Tibial artery (tissue), 4 donors: ENCODE results near the gene NBDY.

Experiments used
- DNase-seq, 2 donors: peaks; one replicate each; pipeline ENCODE4 v3.0.0-alpha.2; 2019
- H3K27ac ChIP-seq, 2 donors: fragments of 200-600 bp; sonication (generic) in 1 of 2; 1 replicate in 1 of 2; 2 replicates in 1 of 2; pipeline ENCODE4 v1.5.1; 2018 to 2019; ENCODE audit warnings: mild to moderate bottlenecking in 1 of 2
- H3K27me3 ChIP-seq, 2 donors: fragments of 200-600 bp; sonication (generic) in 1 of 2; one replicate each; pipeline versions ENCODE4 v1.5.1 to v1.6.0; 2016 to 2019
- H3K36me3 ChIP-seq, 3 donors: fragments of 200-600 bp; sonication (generic) in 2 of 3; one replicate each; pipeline ENCODE4 v1.5.1; 2016 to 2019; ENCODE audit warnings: mild to moderate bottlenecking in 2 of 3
- H3K4me1 ChIP-seq, 4 donors: fragments of 200-600 bp; sonication (generic) in 2 of 4; 1 replicate in 3 of 4; 2 replicates in 1 of 4; pipeline ENCODE4 v1.5.1; 2016 to 2019
- H3K4me3 ChIP-seq, 2 donors: fragments of 200-600 bp; sonication (generic) in 1 of 2; 1 replicate in 1 of 2; 2 replicates in 1 of 2; pipeline ENCODE4 v1.5.1; 2018 to 2019; ENCODE audit warnings: mild to moderate bottlenecking in 2 of 2
- H3K9me3 ChIP-seq, 3 donors: fragments of 200-600 bp; sonication (generic) in 1 of 3; one replicate each; pipeline ENCODE4 v1.5.1; 2016 to 2019
- CTCF ChIP-seq, 2 experiments: fragments of 200-600 bp in 1 of 2; fragments of 450-650 bp in 1 of 2; IDR thresholded peaks; one replicate each; pipeline ENCODE4 v1.5.1; 2017 to 2019; ENCODE audit warnings: antibody characterized with exemption in 2 of 2, mild to moderate bottlenecking in 1 of 2, moderate library complexity in 1 of 2
- intact Hi-C: fragments of 100-400 bp; cut with DNase I; formaldehyde crosslinking; loops from one replicate; pipeline ENCODE4 v1.15.0; 2023; ENCODE audit warnings: low total_unique reads

NBDY gene

GRCh38 chrX:56797574-56798338, 68.7 kb downstream of the NBDY start:
- DNase-seq: no peak
- no peaks in the 10 kb centered on the region for H3K9me3 ChIP-seq

GRCh38 chrX:56798339-56798711, 69.3 kb downstream of the NBDY start:
- H3K36me3 ChIP-seq: peaks cover 0 to 4% (median 0%) of the 10 kb centered on the region in 3 donors
- no peak for TF ChIP-seq CTCF (IDR thresholded peaks at IDR 0.05)
- H3K9me3 ChIP-seq: no peaks in the 10 kb centered on the region
- H3K4me3 ChIP-seq: no peak overlapping the region
- intact Hi-C loops: no loop called here
- no peak overlapping the region for H3K27ac ChIP-seq
- H3K27me3 ChIP-seq: no peaks in the 10 kb centered on the region
- H3K4me1 ChIP-seq: peaks cover 0 to 34% (median 0%) of the 10 kb centered on the region in 4 donors
- DNase-seq: no peak

More at GRCh38 chrX:56797574-56798338, 68.7 kb downstream of the NBDY start:
- intact Hi-C loops: no loop called here
- Histone ChIP-seq H3K4me1 (peaks cover 0 to 34% (median 0%) of the 10 kb centered on the region in 4 donors), H3K27me3 (no peaks in the 10 kb centered on the region), H3K4me3 (no peak overlapping the region), H3K36me3 (peaks cover 0 to 4% (median 0%) of the 10 kb centered on the region in 3 donors), H3K27ac (no peak overlapping the region)
- TF ChIP-seq CTCF (IDR thresholded peaks at IDR 0.05): no peak

- Histone ChIP-seq H3K27ac (no peak overlapping the region), H3K36me3 (peaks cover 0 to 4% (median 0%) of the 10 kb centered on the region in 3 donors), H3K9me3 (no peaks in the 10 kb centered on the region), H3K27me3 (no peaks in the 10 kb centered on the region), H3K4me1 (peaks cover 0 to 35% (median 2%) of the 10 kb centered on the region in 4 donors), H3K4me3 (no peak overlapping the region)
- DNase-seq: no peak
- intact Hi-C loops: no loop called here
- TF ChIP-seq CTCF (IDR thresholded peaks at IDR 0.05): no peak
Observed at GRCh38 chrX:56798866-56799758, 70.1 kb downstream of the NBDY start.

- peaks cover 0 to 4% (median 0%) of the 10 kb centered on the region in 3 donors for H3K36me3 ChIP-seq
Observed at GRCh38 chrX:56800307-56800706, 71.3 kb downstream of the NBDY start.

More at GRCh38 chrX:56800307-56800706, 71.3 kb downstream of the NBDY start:
- peaks cover 0 to 34% (median 2%) of the 10 kb centered on the region in 4 donors for H3K4me1 ChIP-seq
- intact Hi-C loops: loop anchor here (5.0 kb wide), 1 partner anchor 177 kb away; no protein-coding TSS in a partner anchor
- no peaks in the 10 kb centered on the region for H3K9me3 ChIP-seq
- no peak overlapping the region for H3K27ac ChIP-seq
- DNase-seq: no peak
- no peak overlapping the region for H3K4me3 ChIP-seq
- H3K27me3 ChIP-seq: no peaks in the 10 kb centered on the region
- TF ChIP-seq CTCF (IDR thresholded peaks at IDR 0.05): no peak
